ENCODE measurements around the gene RAP1GAP2.

The RAP1GAP2 gene

GRCh38 chr17:2940352-2940751 is 144.1 kb downstream of the RAP1GAP2 start:
- peak overlapping the region; percentile 16 for H3K27ac ChIP-seq (ENCODE audit: low read length)
- peak overlapping the region in 1 of 2 donors; percentile 3 for H3K4me3 ChIP-seq (ENCODE audit: low read depth in 1 of 2, low read length in 2 of 2)

GRCh38 chr17:2943981-2944380 is 147.7 kb downstream of the RAP1GAP2 start:
- no peak overlapping the region for H3K27ac ChIP-seq (ENCODE audit: low read length)
- H3K4me3 ChIP-seq (ENCODE audit: low read depth in 1 of 2, low read length in 2 of 2): no peak overlapping the region
- no peaks in the 10 kb centered on the region for H3K36me3 ChIP-seq (ENCODE audit: control insufficient read depth in 1 of 2, insufficient read depth in 2 of 2, low read length in 2 of 2)
- peaks cover 0 to 3% of the 10 kb centered on the region in 2 donors for H3K4me1 ChIP-seq (ENCODE audit: control insufficient read depth in 1 of 2, insufficient read depth in 2 of 2, low read length in 2 of 2)
- no peaks in the 10 kb centered on the region for H3K27me3 ChIP-seq (ENCODE audit: low read depth, low read length)
- H3K9me3 ChIP-seq (ENCODE audit: control insufficient read depth in 1 of 2, low read length in 2 of 2): no peaks in the 10 kb centered on the region

More at GRCh38 chr17:2940352-2940751, 144.1 kb downstream of the RAP1GAP2 start:
- H3K27me3 ChIP-seq (ENCODE audit: low read depth, low read length): no peaks in the 10 kb centered on the region
- H3K9me3 ChIP-seq (ENCODE audit: control insufficient read depth in 1 of 2, low read length in 2 of 2): no peaks in the 10 kb centered on the region
- no peaks in the 10 kb centered on the region for H3K36me3 ChIP-seq (ENCODE audit: control insufficient read depth in 1 of 2, insufficient read depth in 2 of 2, low read length in 2 of 2)
- peaks cover 0 to 3% of the 10 kb centered on the region in 2 donors for H3K4me1 ChIP-seq (ENCODE audit: control insufficient read depth in 1 of 2, insufficient read depth in 2 of 2, low read length in 2 of 2)

- H3K9me3 ChIP-seq (ENCODE audit: control insufficient read depth in 1 of 2, low read length in 2 of 2): no peaks in the 10 kb centered on the region
Observed at GRCh38 chr17:2945299-2945698, 149.1 kb downstream of the RAP1GAP2 start.

GRCh38 chr17:2946144-2946543 is 149.9 kb downstream of the RAP1GAP2 start:
- H3K9me3 ChIP-seq (ENCODE audit: control insufficient read depth in 1 of 2, low read length in 2 of 2): no peaks in the 10 kb centered on the region

More at GRCh38 chr17:2945299-2945698, 149.1 kb downstream of the RAP1GAP2 start:
- H3K27ac ChIP-seq (ENCODE audit: low read length): no peak overlapping the region
- no peak overlapping the region for H3K4me3 ChIP-seq (ENCODE audit: low read depth in 1 of 2, low read length in 2 of 2)
- H3K27me3 ChIP-seq (ENCODE audit: low read depth, low read length): no peaks in the 10 kb centered on the region
- H3K36me3 ChIP-seq (ENCODE audit: control insufficient read depth in 1 of 2, insufficient read depth in 2 of 2, low read length in 2 of 2): no peaks in the 10 kb centered on the region
- no peaks in the 10 kb centered on the region for H3K4me1 ChIP-seq (ENCODE audit: control insufficient read depth in 1 of 2, insufficient read depth in 2 of 2, low read length in 2 of 2)

GRCh38 chr17:2947588-2947950 is 151.3 kb downstream of the RAP1GAP2 start:
- Histone ChIP-seq H3K36me3 (ENCODE audit: control insufficient read depth in 1 of 2, insufficient read depth in 2 of 2, low read length in 2 of 2) (no peaks in the 10 kb centered on the region), H3K27me3 (ENCODE audit: low read depth, low read length) (no peaks in the 10 kb centered on the region), H3K9me3 (ENCODE audit: control insufficient read depth in 1 of 2, low read length in 2 of 2) (no peaks in the 10 kb centered on the region), H3K4me1 (ENCODE audit: control insufficient read depth in 1 of 2, insufficient read depth in 2 of 2, low read length in 2 of 2) (no peaks in the 10 kb centered on the region), H3K4me3 (ENCODE audit: low read depth in 1 of 2, low read length in 2 of 2) (no peak overlapping the region), H3K27ac (ENCODE audit: low read length) (no peak overlapping the region)

More at GRCh38 chr17:2946144-2946543, 149.9 kb downstream of the RAP1GAP2 start:
- Histone ChIP-seq H3K4me1 (ENCODE audit: control insufficient read depth in 1 of 2, insufficient read depth in 2 of 2, low read length in 2 of 2) (no peaks in the 10 kb centered on the region), H3K27ac (ENCODE audit: low read length) (no peak overlapping the region), H3K4me3 (ENCODE audit: low read depth in 1 of 2, low read length in 2 of 2) (no peak overlapping the region), H3K36me3 (ENCODE audit: control insufficient read depth in 1 of 2, insufficient read depth in 2 of 2, low read length in 2 of 2) (no peaks in the 10 kb centered on the region), H3K27me3 (ENCODE audit: low read depth, low read length) (no peaks in the 10 kb centered on the region)

- no peaks in the 10 kb centered on the region for H3K27me3 ChIP-seq (ENCODE audit: low read depth, low read length)
Observed at GRCh38 chr17:2947996-2948550, 151.8 kb downstream of the RAP1GAP2 start.

GRCh38 chr17:2948721-2949468 is 152.7 kb downstream of the RAP1GAP2 start:
- Histone ChIP-seq H3K9me3 (ENCODE audit: control insufficient read depth in 1 of 2, low read length in 2 of 2) (no peaks in the 10 kb centered on the region), H3K4me3 (ENCODE audit: low read depth in 1 of 2, low read length in 2 of 2) (no peak overlapping the region), H3K27me3 (ENCODE audit: low read depth, low read length) (no peaks in the 10 kb centered on the region), H3K4me1 (ENCODE audit: control insufficient read depth in 1 of 2, insufficient read depth in 2 of 2, low read length in 2 of 2) (no peaks in the 10 kb centered on the region), H3K36me3 (ENCODE audit: control insufficient read depth in 1 of 2, insufficient read depth in 2 of 2, low read length in 2 of 2) (no peaks in the 10 kb centered on the region), H3K27ac (ENCODE audit: low read length) (no peak overlapping the region)

More at GRCh38 chr17:2947996-2948550, 151.8 kb downstream of the RAP1GAP2 start:
- H3K4me1 ChIP-seq (ENCODE audit: control insufficient read depth in 1 of 2, insufficient read depth in 2 of 2, low read length in 2 of 2): no peaks in the 10 kb centered on the region
- no peak overlapping the region for H3K27ac ChIP-seq (ENCODE audit: low read length)
- H3K4me3 ChIP-seq (ENCODE audit: low read depth in 1 of 2, low read length in 2 of 2): no peak overlapping the region
- H3K9me3 ChIP-seq (ENCODE audit: control insufficient read depth in 1 of 2, low read length in 2 of 2): no peaks in the 10 kb centered on the region
- no peaks in the 10 kb centered on the region for H3K36me3 ChIP-seq (ENCODE audit: control insufficient read depth in 1 of 2, insufficient read depth in 2 of 2, low read length in 2 of 2)

GRCh38 chr17:2949469-2950044 is 153.3 kb downstream of the RAP1GAP2 start:
- Histone ChIP-seq H3K4me1 (ENCODE audit: control insufficient read depth in 1 of 2, insufficient read depth in 2 of 2, low read length in 2 of 2) (no peaks in the 10 kb centered on the region), H3K36me3 (ENCODE audit: control insufficient read depth in 1 of 2, insufficient read depth in 2 of 2, low read length in 2 of 2) (no peaks in the 10 kb centered on the region), H3K27me3 (ENCODE audit: low read depth, low read length) (no peaks in the 10 kb centered on the region), H3K9me3 (ENCODE audit: control insufficient read depth in 1 of 2, low read length in 2 of 2) (no peaks in the 10 kb centered on the region), H3K4me3 (ENCODE audit: low read depth in 1 of 2, low read length in 2 of 2) (no peak overlapping the region), H3K27ac (ENCODE audit: low read length) (no peak overlapping the region)

- Histone ChIP-seq H3K4me1 (ENCODE audit: control insufficient read depth in 1 of 2, insufficient read depth in 2 of 2, low read length in 2 of 2) (no peaks in the 10 kb centered on the region), H3K4me3 (ENCODE audit: low read depth in 1 of 2, low read length in 2 of 2) (no peak overlapping the region), H3K27me3 (ENCODE audit: low read depth, low read length) (no peaks in the 10 kb centered on the region), H3K9me3 (ENCODE audit: control insufficient read depth in 1 of 2, low read length in 2 of 2) (no peaks in the 10 kb centered on the region), H3K27ac (ENCODE audit: low read length) (no peak overlapping the region), H3K36me3 (ENCODE audit: control insufficient read depth in 1 of 2, insufficient read depth in 2 of 2, low read length in 2 of 2) (no peaks in the 10 kb centered on the region)
Observed at GRCh38 chr17:2950846-2951245, 154.6 kb downstream of the RAP1GAP2 start.

- H3K9me3 ChIP-seq (ENCODE audit: control insufficient read depth in 1 of 2, low read length in 2 of 2): no peaks in the 10 kb centered on the region
- H3K27ac ChIP-seq (ENCODE audit: low read length): no peak overlapping the region
- H3K27me3 ChIP-seq (ENCODE audit: low read depth, low read length): no peaks in the 10 kb centered on the region
- no peaks in the 10 kb centered on the region for H3K36me3 ChIP-seq (ENCODE audit: control insufficient read depth in 1 of 2, insufficient read depth in 2 of 2, low read length in 2 of 2)
- no peaks in the 10 kb centered on the region for H3K4me1 ChIP-seq (ENCODE audit: control insufficient read depth in 1 of 2, insufficient read depth in 2 of 2, low read length in 2 of 2)
- no peak overlapping the region for H3K4me3 ChIP-seq (ENCODE audit: low read depth in 1 of 2, low read length in 2 of 2)
Observed at GRCh38 chr17:2952174-2952845, 156.1 kb downstream of the RAP1GAP2 start.

- Histone ChIP-seq H3K27me3 (ENCODE audit: low read depth, low read length) (no peaks in the 10 kb centered on the region), H3K27ac (ENCODE audit: low read length) (no peak overlapping the region), H3K4me3 (ENCODE audit: low read depth in 1 of 2, low read length in 2 of 2) (no peak overlapping the region)
Observed at GRCh38 chr17:2954898-2955445, 158.7 kb downstream of the RAP1GAP2 start.

More at GRCh38 chr17:2954898-2955445, 158.7 kb downstream of the RAP1GAP2 start:
- Histone ChIP-seq H3K9me3 (ENCODE audit: control insufficient read depth in 1 of 2, low read length in 2 of 2) (no peaks in the 10 kb centered on the region), H3K4me1 (ENCODE audit: control insufficient read depth in 1 of 2, insufficient read depth in 2 of 2, low read length in 2 of 2) (no peaks in the 10 kb centered on the region), H3K36me3 (ENCODE audit: control insufficient read depth in 1 of 2, insufficient read depth in 2 of 2, low read length in 2 of 2) (no peaks in the 10 kb centered on the region)
